ENCODE results near the gene ZPLD1. TPM values are rescaled to one million over a fixed set of nuclear protein-coding genes. Genes with fewer than 3 reads are reported as not detected.

Gene ZPLD1
- total RNA-seq, 1 experiment from 2014 or later, result not detected

DNA sequence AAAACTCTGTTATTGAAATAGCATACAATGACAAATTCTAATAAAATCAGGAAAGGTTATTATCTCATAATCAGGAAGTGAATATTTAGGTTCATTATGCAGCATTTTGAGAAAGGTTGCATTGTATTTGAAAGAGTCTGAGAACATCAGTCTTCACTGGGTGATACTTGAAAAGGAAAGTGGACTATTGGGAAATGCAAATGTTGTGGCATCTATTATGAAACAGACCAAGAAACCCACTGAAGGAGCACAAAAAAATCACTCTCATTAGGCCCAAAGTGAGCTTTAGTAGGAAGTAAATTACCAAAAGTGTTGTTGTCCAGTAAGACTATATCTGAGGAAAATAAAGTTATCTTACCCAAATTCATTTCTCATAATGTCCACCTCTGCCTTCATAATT lies 90.8 kb downstream of the ZPLD1 start:
- CTCF ChIA-PET, result interaction anchor here (5.1 kb wide), 1 partner anchor 288 kb away, joined by 63 read pairs; no protein-coding TSS in a partner anchor
- intact Hi-C loops (cut with micrococcal nuclease), result no loop called here

GRCh38 chr3:102526865-102527264 lies 92.0 kb downstream of the ZPLD1 start:
- no TSS peak for BruUV-seq (replicated peaks)
- no peaks in the 10 kb centered on the region for H3K9me2 ChIP-seq (ENCODE audit: insufficient read depth)
- no peaks in the 10 kb centered on the region for H3K27me3 ChIP-seq (ENCODE audit: insufficient read depth, low read length)
- no peak overlapping the region for H3K4me3 ChIP-seq (replicated peaks in 1 of 2; ENCODE audit: low read depth in 1 of 2, low read length in 2 of 2)
- no peaks in the 10 kb centered on the region for H3K79me2 ChIP-seq (ENCODE audit: insufficient read depth, low read length)
- RAD21 ChIA-PET (ENCODE audit: low non-redundant PET in 1 of 2, low total read pairs in 2 of 2, uncharacterized antibody in 2 of 2, unreplicated experiment in 2 of 2), result no interaction called here
- H3K4me1 ChIP-seq (ENCODE audit: control insufficient read depth in 1 of 2, insufficient read depth in 2 of 2, low read length in 2 of 2), result no peaks in the 10 kb centered on the region
- no peak overlapping the region for H3K9ac ChIP-seq (ENCODE audit: low read length)
- CTCF ChIA-PET, result interaction anchor here (5.1 to 6.7 kb wide), 2 partner anchors 290 to 298 kb away, joined by 63 to 67 read pairs; no protein-coding TSS in a partner anchor
- H3K9me3 ChIP-seq (ENCODE audit: control insufficient read depth in 1 of 2, insufficient read depth in 1 of 2, low read depth in 1 of 2, low read length in 2 of 2), result no peaks in the 10 kb centered on the region
- intact Hi-C loops (cut with micrococcal nuclease), result no loop called here
- POLR2A ChIA-PET, result no interaction called here
- no peak overlapping the region for H3K27ac ChIP-seq (ENCODE audit: low read depth, low read length)
- no peak for ATAC-seq
- DNase-seq (ENCODE audit: low read depth, low spot score), result no peak
- no peak overlapping the region for H2AFZ ChIP-seq (ENCODE audit: low read depth, low read length, poor library complexity, severe bottlenecking)
- no peaks in the 10 kb centered on the region for H3K36me3 ChIP-seq (ENCODE audit: control insufficient read depth in 1 of 2, insufficient read depth in 2 of 2, low read length in 2 of 2)
- no peak overlapping the region for H3K4me2 ChIP-seq (ENCODE audit: low read length)
- no peaks in the 10 kb centered on the region for H4K20me1 ChIP-seq (ENCODE audit: insufficient read depth)
- TF ChIP-seq RAD21 (IDR thresholded peaks at IDR 0.05; ENCODE audit: low read depth) (no peak), ELF1 (IDR thresholded peaks at IDR 0.05; ENCODE audit: borderline replicate concordance, low read depth) (no peak), POLR2AphosphoS5 (IDR thresholded peaks at IDR 0.05; ENCODE audit: low read depth, low read length) (no peak), ZNF274 (IDR thresholded peaks at IDR 0.05; ENCODE audit: low read depth, low read length) (no peak), ATF3 (IDR thresholded peaks at IDR 0.05) (no peak), EZH2 (IDR thresholded peaks at IDR 0.05) (no peak), EGR1 (IDR thresholded peaks at IDR 0.05; ENCODE audit: low read depth) (no peak), JUND (IDR thresholded peaks at IDR 0.05) (no peak), REST (IDR thresholded peaks at IDR 0.05; ENCODE audit: low read depth) (no peak), CTCF (IDR thresholded peaks at IDR 0.05 in 2 of 3, conservative IDR thresholded peaks at IDR 0.05 in 1 of 3; ENCODE audit: borderline replicate concordance in 1 of 3, insufficient read depth in 1 of 3, low read depth in 2 of 3, low read length in 2 of 3) (no peak), ZFX (IDR thresholded peaks at IDR 0.05) (no peak)

More for the DNA sequence above, 90.8 kb downstream of the ZPLD1 start:
- H3K9me2 ChIP-seq (ENCODE audit: insufficient read depth), result no peaks in the 10 kb centered on the region
- H3K36me3 ChIP-seq (ENCODE audit: control insufficient read depth in 1 of 2, insufficient read depth in 2 of 2, low read length in 2 of 2), result no peaks in the 10 kb centered on the region
- no peak for ATAC-seq
- H3K27ac ChIP-seq (ENCODE audit: low read depth, low read length), result no peak overlapping the region
- H2AFZ ChIP-seq (ENCODE audit: low read depth, low read length, poor library complexity, severe bottlenecking), result no peak overlapping the region
- TF ChIP-seq TCF7L2 (IDR thresholded peaks at IDR 0.05; ENCODE audit: borderline replicate concordance, extremely low read depth, insufficient read depth, insufficient read length) (no peak), SP1 (IDR thresholded peaks at IDR 0.05; ENCODE audit: low read depth) (no peak), YY1 (IDR thresholded peaks at IDR 0.05; ENCODE audit: extremely low read depth, insufficient replicate concordance, low read depth, low read length) (no peak), JUND (IDR thresholded peaks at IDR 0.05) (no peak), CBX3 (IDR thresholded peaks at IDR 0.05; ENCODE audit: low read depth) (no peak), EZH2phosphoT487 (IDR thresholded peaks at IDR 0.05; ENCODE audit: borderline replicate concordance) (no peak), ATF3 (IDR thresholded peaks at IDR 0.05) (no peak), ELF1 (IDR thresholded peaks at IDR 0.05; ENCODE audit: borderline replicate concordance, low read depth) (no peak), RAD21 (IDR thresholded peaks at IDR 0.05; ENCODE audit: low read depth) (no peak), POLR2AphosphoS5 (IDR thresholded peaks at IDR 0.05; ENCODE audit: low read depth, low read length) (no peak), ZNF274 (IDR thresholded peaks at IDR 0.05; ENCODE audit: low read depth, low read length) (no peak)
- H3K9ac ChIP-seq (ENCODE audit: low read length), result no peak overlapping the region
- BruUV-seq (replicated peaks), result no TSS peak
- H3K4me3 ChIP-seq (replicated peaks in 1 of 2; ENCODE audit: low read depth in 1 of 2, low read length in 2 of 2), result no peak overlapping the region
- no peaks in the 10 kb centered on the region for H3K27me3 ChIP-seq (ENCODE audit: insufficient read depth, low read length)
- ChIA-PET RAD21 (ENCODE audit: low non-redundant PET in 1 of 2, low total read pairs in 2 of 2, uncharacterized antibody in 2 of 2, unreplicated experiment in 2 of 2) (no interaction called here), POLR2A (no interaction called here)
- H3K4me2 ChIP-seq (ENCODE audit: low read length), result no peak overlapping the region
- no peaks in the 10 kb centered on the region for H3K9me3 ChIP-seq (ENCODE audit: control insufficient read depth in 1 of 2, insufficient read depth in 1 of 2, low read depth in 1 of 2, low read length in 2 of 2)
- H3K4me1 ChIP-seq (ENCODE audit: control insufficient read depth in 1 of 2, insufficient read depth in 2 of 2, low read length in 2 of 2), result no peaks in the 10 kb centered on the region
- no peaks in the 10 kb centered on the region for H4K20me1 ChIP-seq (ENCODE audit: insufficient read depth)
- H3K79me2 ChIP-seq (ENCODE audit: insufficient read depth, low read length), result no peaks in the 10 kb centered on the region
- no peak for DNase-seq (ENCODE audit: low read depth, low spot score)

Data from HCT116 (cell line).